Transverse colon (tissue), 4 donors: ENCODE measurements around the gene NEDD4L. TPM values are rescaled to one million over a fixed set of nuclear protein-coding genes. Genes with fewer than 3 reads are reported as not detected.
A peak's percentile ranks its signal among the peaks of the same experiment; 100 is the strongest.

ENCODE experiments used
- DNase-seq: peaks from one replicate; pipeline ENCODE4 v3.0.0-alpha.2; 2019
- H3K27ac ChIP-seq, 4 donors: fragments of 200-600 bp; sonication (generic); 2 replicates each; pipeline ENCODE4 v1.5.1; 2016 to 2018; ENCODE audit warnings: inconsistent platforms in 4 of 4
- H3K27me3 ChIP-seq: fragments of 200-600 bp; sonication (generic); 2 replicates; pipeline ENCODE4 v1.5.1; 2017; ENCODE audit warnings: inconsistent platforms
- H3K36me3 ChIP-seq, 4 donors: fragments of 200-600 bp; sonication (generic); 2 replicates each; pipeline ENCODE4 v1.5.1; 2017 to 2019; ENCODE audit warnings: inconsistent platforms in 4 of 4
- H3K4me1 ChIP-seq, 4 donors: fragments of 200-600 bp; sonication (generic); 2 replicates each; pipeline ENCODE4 v1.5.1; 2017 to 2020; ENCODE audit warnings: inconsistent platforms in 4 of 4
- H3K4me3 ChIP-seq, 4 donors: fragments of 200-600 bp; sonication (generic); 1 replicate in 1 of 4; 2 replicates in 3 of 4; pipeline versions ENCODE4 v1.5.1 to v1.6.1; 2017 to 2019; ENCODE audit warnings: inconsistent platforms in 4 of 4
- H3K9me3 ChIP-seq, 2 donors: fragments of 200-600 bp; sonication (generic); 2 replicates each; pipeline ENCODE4 v1.5.1; 2017 to 2019; ENCODE audit warnings: inconsistent platforms in 2 of 2
- EP300 ChIP-seq: sonication (generic); formaldehyde crosslinking; IDR thresholded peaks from one replicate; pipeline ENCODE4 v1.6.1; 2017; ENCODE audit warnings: antibody characterized with exemption, low read depth
- POLR2A ChIP-seq: fragments of 450-650 bp; IDR thresholded peaks from one replicate; pipeline ENCODE4 v1.6.1; 2016; ENCODE audit warnings: antibody characterized with exemption, mild to moderate bottlenecking, moderate library complexity
- POLR2AphosphoS5 ChIP-seq, 3 donors: sonication (generic); formaldehyde crosslinking; IDR thresholded peaks; one replicate each; pipeline ENCODE4 v1.6.1; 2016; ENCODE audit warnings: antibody characterized with exemption in 3 of 3
- WGBS, 2 donors: methylation state at CpG; one replicate each; pipeline ENCODE4 v1.1.5; 2018; ENCODE audit warnings: low coverage in 1 of 2; 5-methylcytosine and 5-hydroxymethylcytosine counted together
- in situ Hi-C, 4 donors: fragments of 200-750 bp; cut with MboI; loops; one replicate each; pipeline versions ENCODE4 v1.15.0 to v1.15.1; 2017; ENCODE audit warnings: low sequenced_read_pairs in 3 of 4, low pct_ligation_motif_present in 1 of 4, low pct_unique_long_range_greater_than_20kb in 1 of 4
- intact Hi-C: fragments of 100-400 bp; cut with DNase I; formaldehyde crosslinking; loops from one replicate; pipeline ENCODE4 v1.15.1; 2023; ENCODE audit warnings: low total_unique reads
- total RNA-seq, 4 donors: library from RNA; depleted of rRNA; stranded (reverse); fragments of >200 nt; gene quantifications; one replicate each; pipeline ENCODE4 v1.1.0, GENCODE V29; 2016
- TF ChIP-seq, protein P1 (sequence below), 5 experiments: fragments of 200-600 bp in 3 of 5; fragments of 450-650 bp in 2 of 5; sonication (generic) in 3 of 5; IDR thresholded peaks; 1 replicate in 2 of 5; 2 replicates in 3 of 5; pipeline ENCODE4 v1.5.1; 2016 to 2017; ENCODE audit warnings: antibody characterized with exemption in 5 of 5, inconsistent platforms in 3 of 5, mild to moderate bottlenecking in 2 of 5, moderate library complexity in 1 of 5

The NEDD4L gene
- total RNA-seq, 4 donors from 2014 or later, result 217 to 773 (median 305) TPM

DNA sequence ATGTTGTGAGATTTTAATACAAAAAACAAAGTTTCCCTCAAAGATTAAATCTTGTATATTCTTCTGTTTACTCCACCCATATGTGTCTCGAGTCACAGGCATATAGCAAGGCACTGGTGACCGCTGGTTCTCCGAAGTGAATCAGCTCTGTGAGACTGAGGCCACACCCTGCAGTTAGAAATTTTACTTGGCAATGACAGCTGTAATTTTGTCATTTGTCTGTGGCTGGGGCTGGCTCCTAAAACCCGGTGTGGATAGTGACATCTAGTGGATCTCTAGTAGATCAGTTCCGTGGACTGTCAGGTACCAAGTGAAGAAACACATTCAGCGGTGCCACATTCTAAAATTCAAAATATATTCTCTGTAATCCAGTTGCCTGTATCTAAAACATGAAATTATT, 278.0 kb downstream of the NEDD4L start:
- 8 to 16% methylated on average over 4 to 6 of the region's 6 CpGs for WGBS, 2 donors
- in situ Hi-C loops, result no loop called here
- H3K36me3 ChIP-seq, result peaks cover 0 to 4% (median 0%) of the 10 kb centered on the region in 4 donors

DNA sequence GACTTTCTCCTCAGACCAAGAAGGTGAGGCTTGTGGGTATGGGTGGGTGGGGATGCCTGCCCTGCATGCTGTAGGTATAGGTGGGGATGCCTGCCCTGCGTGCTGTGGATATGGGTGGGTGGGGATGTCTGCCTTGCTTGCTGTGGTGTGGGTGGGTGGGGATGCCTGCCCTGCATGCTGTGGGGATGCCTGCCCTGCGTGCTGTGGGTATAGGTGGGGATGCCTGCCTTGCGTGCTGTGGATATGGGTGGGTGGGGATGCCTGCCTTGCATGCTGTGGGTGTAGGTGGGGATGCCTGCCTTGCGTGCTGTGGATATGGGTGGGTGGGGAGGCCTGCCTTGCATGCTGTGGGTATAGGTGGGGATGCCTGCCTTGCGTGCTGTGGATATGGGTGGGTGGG, 278.4 kb downstream of the NEDD4L start:
- peaks cover 0 to 8% (median 0%) of the 10 kb centered on the region in 4 donors for H3K36me3 ChIP-seq
- peaks cover 2 to 33% (median 8%) of the 10 kb centered on the region in 4 donors for H3K4me1 ChIP-seq
- no peak overlapping the region for H3K27ac ChIP-seq
- TF ChIP-seq POLR2A (no peak), EP300 (no peak), POLR2AphosphoS5 (IDR thresholded peaks at IDR 0.05) (no peak)
- TF ChIP-seq, protein P1, sequence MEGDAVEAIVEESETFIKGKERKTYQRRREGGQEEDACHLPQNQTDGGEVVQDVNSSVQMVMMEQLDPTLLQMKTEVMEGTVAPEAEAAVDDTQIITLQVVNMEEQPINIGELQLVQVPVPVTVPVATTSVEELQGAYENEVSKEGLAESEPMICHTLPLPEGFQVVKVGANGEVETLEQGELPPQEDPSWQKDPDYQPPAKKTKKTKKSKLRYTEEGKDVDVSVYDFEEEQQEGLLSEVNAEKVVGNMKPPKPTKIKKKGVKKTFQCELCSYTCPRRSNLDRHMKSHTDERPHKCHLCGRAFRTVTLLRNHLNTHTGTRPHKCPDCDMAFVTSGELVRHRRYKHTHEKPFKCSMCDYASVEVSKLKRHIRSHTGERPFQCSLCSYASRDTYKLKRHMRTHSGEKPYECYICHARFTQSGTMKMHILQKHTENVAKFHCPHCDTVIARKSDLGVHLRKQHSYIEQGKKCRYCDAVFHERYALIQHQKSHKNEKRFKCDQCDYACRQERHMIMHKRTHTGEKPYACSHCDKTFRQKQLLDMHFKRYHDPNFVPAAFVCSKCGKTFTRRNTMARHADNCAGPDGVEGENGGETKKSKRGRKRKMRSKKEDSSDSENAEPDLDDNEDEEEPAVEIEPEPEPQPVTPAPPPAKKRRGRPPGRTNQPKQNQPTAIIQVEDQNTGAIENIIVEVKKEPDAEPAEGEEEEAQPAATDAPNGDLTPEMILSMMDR (IDR thresholded peaks at IDR 0.05), result no peak
- intact Hi-C loops, result loop anchor here (5.0 kb wide), 1 partner anchor 125 kb away; no protein-coding TSS in a partner anchor
- no peaks in the 10 kb centered on the region for H3K27me3 ChIP-seq
- no peak overlapping the region for H3K4me3 ChIP-seq
- H3K9me3 ChIP-seq, result no peaks in the 10 kb centered on the region
- DNase-seq, result no peak
- in situ Hi-C loops, result no loop called here
- WGBS, 2 donors, result 78% methylated on average over 4 of the region's 5 CpGs; no CpG with 5 or more reads in 1 of the 2 donors

More for the DNA sequence above, 278.0 kb downstream of the NEDD4L start:
- no peaks in the 10 kb centered on the region for H3K9me3 ChIP-seq
- peak; percentile 74 for DNase-seq
- peaks cover 7 to 38% (median 11%) of the 10 kb centered on the region in 4 donors for H3K4me1 ChIP-seq
- TF ChIP-seq POLR2AphosphoS5 (IDR thresholded peaks at IDR 0.05) (peak in 2 of 3 donors; percentile 48 to 73), EP300 (no peak)
- TF ChIP-seq, protein P1 (IDR thresholded peaks at IDR 0.05), result peak; percentile 26 to 64 (median 44)
- intact Hi-C loops, result loop anchor here (5.0 kb wide), 1 partner anchor 125 kb away; no protein-coding TSS in a partner anchor
- H3K27ac ChIP-seq, result peak overlapping the region; percentile 46 to 68 (median 53)
- no peak overlapping the region for H3K4me3 ChIP-seq
- H3K27me3 ChIP-seq, result no peaks in the 10 kb centered on the region

DNA sequence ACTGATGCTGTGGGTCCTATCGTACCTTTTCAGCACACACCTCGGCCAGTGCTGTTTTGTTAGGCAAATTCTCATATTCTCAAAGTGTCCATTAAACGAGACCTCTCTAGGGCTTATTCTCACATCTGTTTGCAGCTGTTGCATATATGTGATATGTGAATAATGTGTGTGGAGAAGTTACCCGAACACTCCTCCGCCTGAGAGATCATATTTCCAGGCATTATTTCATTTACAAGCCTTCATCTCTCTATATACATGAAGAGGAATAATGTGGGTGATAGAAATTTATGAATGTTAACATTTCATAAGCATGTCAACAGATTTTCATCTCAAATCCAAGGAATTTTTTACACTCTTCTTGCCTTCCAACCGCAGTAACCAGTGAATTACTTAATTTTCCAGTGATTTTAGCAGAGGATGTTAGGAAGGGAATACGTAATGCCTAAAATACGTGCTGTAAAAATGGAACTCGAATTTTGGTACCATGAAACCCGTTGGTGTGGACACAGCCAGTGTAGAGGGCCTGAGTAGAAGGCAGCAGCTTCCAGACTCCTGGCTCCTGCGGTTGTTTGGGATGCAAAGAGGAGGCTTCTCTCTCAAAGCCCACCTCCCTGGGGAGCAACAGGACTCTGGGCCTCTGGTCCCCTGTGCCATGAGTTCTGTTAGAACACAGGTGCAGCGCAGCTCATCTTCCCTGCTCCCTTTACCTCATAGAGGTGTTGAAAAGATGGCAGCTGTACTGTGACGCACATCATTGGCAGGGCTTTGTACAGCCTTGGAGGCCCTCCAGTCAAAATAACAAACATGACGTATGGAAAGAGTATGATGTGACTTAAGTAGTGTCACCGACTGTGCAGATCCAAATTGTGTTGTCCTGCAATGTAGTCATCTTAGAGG, 280.1 kb downstream of the NEDD4L start:
- in situ Hi-C loops (no loop called here), intact Hi-C loops (loop anchor here (5.0 kb wide), 1 partner anchor 127 kb away; no protein-coding TSS in a partner anchor)
- WGBS, 2 donors, result 80 to 84% methylated on average over 7 to 15 of the region's 15 CpGs
- Histone ChIP-seq H3K36me3 (peaks cover 0 to 14% (median 0%) of the 10 kb centered on the region in 4 donors), H3K27ac (no peak overlapping the region), H3K4me3 (no peak overlapping the region), H3K27me3 (no peaks in the 10 kb centered on the region), H3K4me1 (peaks cover 0 to 25% (median 7%) of the 10 kb centered on the region in 4 donors), H3K9me3 (no peaks in the 10 kb centered on the region)
- no peak for DNase-seq
- TF ChIP-seq, protein P1 (IDR thresholded peaks at IDR 0.05), result no peak
- no peak for TF ChIP-seq POLR2A
- no peak for TF ChIP-seq EP300
- no peak for TF ChIP-seq POLR2AphosphoS5 (IDR thresholded peaks at IDR 0.05)

DNA sequence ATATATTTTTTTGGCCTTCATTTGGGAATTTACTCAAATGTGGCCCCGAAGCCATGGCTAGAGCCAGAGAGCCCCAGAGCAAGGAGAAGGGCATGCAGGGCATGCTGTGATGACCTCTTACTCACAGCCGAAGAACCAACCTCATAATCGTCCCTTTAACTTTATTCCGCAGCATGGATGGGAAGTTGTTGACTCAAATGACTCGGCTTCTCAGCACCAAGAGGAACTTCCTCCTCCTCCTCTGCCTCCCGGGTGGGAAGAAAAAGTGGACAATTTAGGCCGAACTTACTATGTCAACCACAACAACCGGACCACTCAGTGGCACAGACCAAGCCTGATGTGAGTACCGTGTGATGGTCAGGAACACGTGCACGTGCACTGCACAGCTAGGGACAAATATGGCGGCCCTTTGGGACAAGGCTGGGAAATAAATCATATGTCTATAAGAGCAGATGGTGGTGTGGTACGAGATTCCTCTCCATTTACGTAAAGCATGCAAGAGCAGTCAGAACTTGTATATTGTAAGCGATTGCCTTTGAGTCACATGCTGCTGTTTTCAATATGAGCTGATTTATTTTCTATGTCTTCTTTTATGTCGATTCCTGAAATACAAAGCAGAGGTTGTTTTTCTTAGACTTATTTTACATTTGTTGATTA, 280.9 kb downstream of the NEDD4L start:
- no peak overlapping the region for H3K4me3 ChIP-seq
- H3K36me3 ChIP-seq, result peaks cover 0 to 17% (median 2%) of the 10 kb centered on the region in 4 donors
- intact Hi-C loops (loop anchor here (5.0 kb wide), 1 partner anchor 128 kb away; no protein-coding TSS in a partner anchor), in situ Hi-C loops (no loop called here)
- H3K27ac ChIP-seq, result no peak overlapping the region
- H3K4me1 ChIP-seq, result peaks cover 0 to 22% (median 7%) of the 10 kb centered on the region in 4 donors
- no peaks in the 10 kb centered on the region for H3K9me3 ChIP-seq
- no peak for TF ChIP-seq POLR2AphosphoS5 (IDR thresholded peaks at IDR 0.05)
- TF ChIP-seq, protein P1 (IDR thresholded peaks at IDR 0.05), result no peak
- no peak for TF ChIP-seq EP300
- no peak for TF ChIP-seq POLR2A
- no peak for DNase-seq
- no peaks in the 10 kb centered on the region for H3K27me3 ChIP-seq
- 83 to 89% methylated on average over 6 to 16 of the region's 16 CpGs for WGBS, 2 donors
